HepG2 (cell line): Measurements from ENCODE around the gene CAMTA1. TPM values are rescaled to one million over a fixed set of nuclear protein-coding genes. Genes with fewer than 3 reads are reported as not detected.

Experiments used
- ATAC-seq: fragments of 200-7000 bp; cut with Tn5 transposase; 3 replicates; pipeline ENCODE4 v1.9.1; 2020; ENCODE audit warnings: mild to moderate bottlenecking, moderate library complexity
- BruUV-seq: library from RNA; stranded (reverse); fragments of 400-500 nt; replicated peaks from 2 replicates; lab custom pipeline; 2021; lab: Mats Ljungman, UMichigan
- CTCF ChIA-PET: fragments of 300-600 bp; formaldehyde crosslinking; extraction: SDS; loops from one replicate; lab custom pipeline; 2021; ENCODE audit warnings: low total read pairs, inconsistent platforms, low intra/inter-chr PET ratio; lab: Yijun Ruan, JAX
- POLR2A ChIA-PET: fragments of 350-600 bp; sonication (Branson Sonifier 250); formaldehyde crosslinking; loops from one replicate; lab custom pipeline; 2020; ENCODE audit warnings: antibody characterized with exemption, inconsistent platforms; lab: Yijun Ruan, JAX
- DNase-seq: peaks from one replicate; pipeline ENCODE4 v3.0.0-alpha.2; 2015; ENCODE audit warnings: low spot score
- FAIRE-seq: peaks from 3 replicates; lab custom pipeline; 2011; peaks lifted over from hg19 to GRCh38; lab: Jason Lieb, UNC
- H2AFZ ChIP-seq: one replicate; pipeline ENCODE4 v1.6.1; 2011; ENCODE audit warnings: low read length, inconsistent platforms
- H3K27ac ChIP-seq: fragments of 300-600 bp; 3 replicates; pipeline ENCODE4 v1.8.0; 2011; ENCODE audit warnings: mixed run types, mild to moderate bottlenecking, mixed read lengths, low read length, inconsistent platforms; ENCODE audit not compliant: insufficient read depth; ENCODE audit errors: extremely low read length
- H3K27me3 ChIP-seq, 2 experiments: fragments of 200-600 bp in 1 of 2; 2 replicates in 1 of 2; 3 replicates in 1 of 2; pipeline versions ENCODE4 v1.6.0 to v1.8.0; 2011; ENCODE audit warnings: low read length in 2 of 2, mild to moderate bottlenecking in 2 of 2, moderate library complexity in 2 of 2, inconsistent platforms in 1 of 2; ENCODE audit not compliant: insufficient read depth in 2 of 2, control insufficient read depth in 1 of 2
- H3K36me3 ChIP-seq, 2 experiments: fragments of 200-600 bp in 1 of 2; replicated peaks in 1 of 2; 2 replicates in 1 of 2; 3 replicates in 1 of 2; pipeline versions ENCODE4 v1.5.1 to v1.8.0; 2011; ENCODE audit warnings: low read length in 2 of 2, inconsistent platforms in 1 of 2; ENCODE audit not compliant: insufficient read depth in 2 of 2, control insufficient read depth in 1 of 2
- H3K4me1 ChIP-seq: 2 replicates; pipeline ENCODE4 v1.5.1; 2012; ENCODE audit warnings: low read length, inconsistent platforms; ENCODE audit not compliant: insufficient read depth
- H3K4me2 ChIP-seq: 2 replicates; pipeline ENCODE4 v1.6.0; 2011; ENCODE audit warnings: low read depth, low read length, inconsistent platforms
- H3K4me3 ChIP-seq, 3 experiments: fragments of 200-600 bp in 1 of 3; sonication (generic), shearing (Covaris generic) in 1 of 3; replicated peaks in 1 of 3; 2 replicates each; pipeline ENCODE4 v1.5.1; 2011 to 2016; ENCODE audit warnings: low read length in 3 of 3, inconsistent platforms in 2 of 3, low read depth in 2 of 3, mild to moderate bottlenecking in 2 of 3, control low read depth in 1 of 3, mixed read lengths in 1 of 3; ENCODE audit not compliant: insufficient read depth in 1 of 3
- H3K79me2 ChIP-seq: one replicate; pipeline ENCODE4 v1.6.1; 2011; ENCODE audit warnings: low read length, inconsistent platforms; ENCODE audit not compliant: insufficient read depth
- H3K9ac ChIP-seq: 2 replicates; pipeline ENCODE4 v1.6.0; 2011; ENCODE audit warnings: mild to moderate bottlenecking, low read depth, low read length, inconsistent platforms; ENCODE audit not compliant: insufficient read depth
- H3K9me3 ChIP-seq: 2 replicates; pipeline ENCODE4 v1.5.1; 2012; ENCODE audit warnings: mild to moderate bottlenecking, low read length
- H4K20me1 ChIP-seq: 2 replicates; pipeline ENCODE4 v1.6.0; 2011; ENCODE audit warnings: inconsistent platforms, mild to moderate bottlenecking, low read length, moderate library complexity; ENCODE audit not compliant: insufficient read depth
- AKAP8 ChIP-seq: sonication (generic); formaldehyde crosslinking; IDR thresholded peaks from 2 replicates; pipeline ENCODE4 v1.5.1; 2020; ENCODE audit warnings: mild to moderate bottlenecking, missing genetic modification reagents
- CCAR2 ChIP-seq: fragments of 200-400 bp; formaldehyde crosslinking; optimal IDR thresholded peaks from 2 replicates; pipeline ENCODE3; 2018; ENCODE audit warnings: low read depth, mild to moderate bottlenecking, low read length, moderate library complexity
- IRF2 ChIP-seq: IDR thresholded peaks from 2 replicates; pipeline ENCODE4 v1.6.1; 2018; ENCODE audit warnings: missing genetic modification reagents, missing compliant biosample characterization
- MEF2D ChIP-seq: sonication (generic); formaldehyde crosslinking; IDR thresholded peaks from 2 replicates; pipeline ENCODE4 v1.5.1; 2020; ENCODE audit warnings: mild to moderate bottlenecking, missing genetic modification reagents
- MLXIP ChIP-seq: sonication (generic); formaldehyde crosslinking; IDR thresholded peaks from 2 replicates; pipeline ENCODE4 v1.9.0; 2021; ENCODE audit warnings: missing genetic modification reagents, borderline replicate concordance
- NFE2L1 ChIP-seq: sonication (generic); formaldehyde crosslinking; IDR thresholded peaks from 2 replicates; pipeline ENCODE4 v1.4.0; 2020; ENCODE audit warnings: missing genetic modification reagents, mild to moderate bottlenecking, borderline replicate concordance
- PHF21A ChIP-seq: sonication (generic); formaldehyde crosslinking; IDR thresholded peaks from 2 replicates; pipeline ENCODE4 v1.5.0; 2020; ENCODE audit warnings: mild to moderate bottlenecking, missing genetic modification reagents
- RELA ChIP-seq: sonication (generic); formaldehyde crosslinking; IDR thresholded peaks from 2 replicates; pipeline ENCODE4 v1.4.0; 2020; ENCODE audit warnings: missing genetic modification reagents
- RFX5 ChIP-seq: IDR thresholded peaks from 2 replicates; pipeline ENCODE4 v1.6.1; 2011; ENCODE audit warnings: low read depth, low read length, improper control_type of control experiment
- RFXAP ChIP-seq: sonication (generic); formaldehyde crosslinking; IDR thresholded peaks from 2 replicates; pipeline ENCODE4 v1.4.0; 2020; ENCODE audit warnings: missing genetic modification reagents, borderline replicate concordance
- SAP130 ChIP-seq: IDR thresholded peaks from 2 replicates; pipeline ENCODE4 v1.6.1; 2016; ENCODE audit warnings: low read depth
- ZNF235 ChIP-seq: sonication (generic); formaldehyde crosslinking; IDR thresholded peaks from 2 replicates; pipeline ENCODE4 v1.8.1; 2023; ENCODE audit warnings: mild to moderate bottlenecking, missing genetic modification reagents, borderline replicate concordance
- ZNF556 ChIP-seq: sonication (generic); formaldehyde crosslinking; IDR thresholded peaks from 2 replicates; pipeline ENCODE4 v1.4.0; 2020; ENCODE audit warnings: mild to moderate bottlenecking, missing genetic modification reagents, borderline replicate concordance
- ZNF589 ChIP-seq: sonication (generic); formaldehyde crosslinking; conservative IDR thresholded peaks from 2 replicates; pipeline ENCODE4 v1.8.0; 2022; ENCODE audit warnings: mild to moderate bottlenecking, moderate library complexity, missing genetic modification reagents
- ZNF615 ChIP-seq: sonication (generic); formaldehyde crosslinking; IDR thresholded peaks from 2 replicates; pipeline ENCODE4 v1.5.0; 2020; ENCODE audit warnings: mild to moderate bottlenecking, missing genetic modification reagents, borderline replicate concordance
- WGBS: methylation state at CpG from one replicate; pipeline ENCODE4 v1.1.6; 2017; ENCODE audit warnings: low lambda C conversion rate; 5-methylcytosine and 5-hydroxymethylcytosine counted together
- in situ Hi-C: cut with HindIII; loops from 2 replicates; pipeline ENCODE4 v1.10.0; 2017; ENCODE audit warnings: low pct_unique_long_range_greater_than_20kb; ENCODE audit not compliant: extremely low pct_ligation_motif_present
- intact Hi-C: fragments of 100-400 bp; cut with micrococcal nuclease; formaldehyde crosslinking; loops from one replicate; pipeline ENCODE4 v1.10.0; 2022; ENCODE audit not compliant: unreplicated experiment
- polyA plus RNA-seq, 8 experiments: library from polyadenylated mRNA; depleted of rRNA in 3 of 8; stranded (reverse) in 7 of 8; unstranded in 1 of 8; fragments of >200 nt; fragmentation: Illumina TruSeq in 4 of 8; extraction: Trizol in 4 of 8; gene quantifications; 2 replicates each; pipeline versions ENCODE4 v1.2.1 to v1.2.3, GENCODE V29; 2011 to 2016; ENCODE audit warnings: low read depth in 4 of 8, missing spikeins in 1 of 8, mixed read lengths in 1 of 8; ENCODE audit not compliant: insufficient read depth in 1 of 8
- total RNA-seq, 5 experiments: library from RNA; depleted of rRNA; stranded (reverse); fragments of >200 nt; fragmentation: Illumina TruSeq; extraction: Trizol; gene quantifications; 2 replicates each; pipeline ENCODE4 v1.2.3, GENCODE V29; 2016; ENCODE audit warnings: low read depth in 1 of 5
- TF ChIP-seq, protein P1 (sequence below): sonication (generic); formaldehyde crosslinking; IDR thresholded peaks from 2 replicates; pipeline ENCODE4 v1.4.0; 2020; ENCODE audit warnings: mild to moderate bottlenecking, missing genetic modification reagents

Gene CAMTA1
- total and polyA plus RNA-seq, 2 of the 13 experiments (the other 11 are each of a cell fraction or from before 2014, with no cell fraction given): 25.0 to 36.4 TPM

- ATAC-seq: no peak
- FAIRE-seq: no peak
- intact Hi-C loops: no loop called here
- H4K20me1 ChIP-seq: no peaks in the 10 kb centered on the region
- H3K79me2 ChIP-seq: no peaks in the 10 kb centered on the region
- no peaks in the 10 kb centered on the region for H3K9me3 ChIP-seq
- WGBS: 69% methylated on average over 9 of the region's 11 CpGs
- H3K4me1 ChIP-seq: no peaks in the 10 kb centered on the region
- no peak overlapping the region for H3K4me2 ChIP-seq
- H2AFZ ChIP-seq: no peak overlapping the region
- peaks cover 8 to 42% of the 10 kb centered on the region in 2 experiments; a peak in 4 of 5 replicates for H3K27me3 ChIP-seq
- DNase-seq: no peak
- no peaks in the 10 kb centered on the region for H3K36me3 ChIP-seq
- no peak overlapping the region for H3K9ac ChIP-seq
- BruUV-seq: no TSS peak
- POLR2A ChIA-PET: no interaction called here
- in situ Hi-C loops: no loop called here
- H3K4me3 ChIP-seq: no peak overlapping the region
- CTCF ChIA-PET: no interaction called here
- no peak overlapping the region for H3K27ac ChIP-seq
- TF ChIP-seq, protein P1, sequence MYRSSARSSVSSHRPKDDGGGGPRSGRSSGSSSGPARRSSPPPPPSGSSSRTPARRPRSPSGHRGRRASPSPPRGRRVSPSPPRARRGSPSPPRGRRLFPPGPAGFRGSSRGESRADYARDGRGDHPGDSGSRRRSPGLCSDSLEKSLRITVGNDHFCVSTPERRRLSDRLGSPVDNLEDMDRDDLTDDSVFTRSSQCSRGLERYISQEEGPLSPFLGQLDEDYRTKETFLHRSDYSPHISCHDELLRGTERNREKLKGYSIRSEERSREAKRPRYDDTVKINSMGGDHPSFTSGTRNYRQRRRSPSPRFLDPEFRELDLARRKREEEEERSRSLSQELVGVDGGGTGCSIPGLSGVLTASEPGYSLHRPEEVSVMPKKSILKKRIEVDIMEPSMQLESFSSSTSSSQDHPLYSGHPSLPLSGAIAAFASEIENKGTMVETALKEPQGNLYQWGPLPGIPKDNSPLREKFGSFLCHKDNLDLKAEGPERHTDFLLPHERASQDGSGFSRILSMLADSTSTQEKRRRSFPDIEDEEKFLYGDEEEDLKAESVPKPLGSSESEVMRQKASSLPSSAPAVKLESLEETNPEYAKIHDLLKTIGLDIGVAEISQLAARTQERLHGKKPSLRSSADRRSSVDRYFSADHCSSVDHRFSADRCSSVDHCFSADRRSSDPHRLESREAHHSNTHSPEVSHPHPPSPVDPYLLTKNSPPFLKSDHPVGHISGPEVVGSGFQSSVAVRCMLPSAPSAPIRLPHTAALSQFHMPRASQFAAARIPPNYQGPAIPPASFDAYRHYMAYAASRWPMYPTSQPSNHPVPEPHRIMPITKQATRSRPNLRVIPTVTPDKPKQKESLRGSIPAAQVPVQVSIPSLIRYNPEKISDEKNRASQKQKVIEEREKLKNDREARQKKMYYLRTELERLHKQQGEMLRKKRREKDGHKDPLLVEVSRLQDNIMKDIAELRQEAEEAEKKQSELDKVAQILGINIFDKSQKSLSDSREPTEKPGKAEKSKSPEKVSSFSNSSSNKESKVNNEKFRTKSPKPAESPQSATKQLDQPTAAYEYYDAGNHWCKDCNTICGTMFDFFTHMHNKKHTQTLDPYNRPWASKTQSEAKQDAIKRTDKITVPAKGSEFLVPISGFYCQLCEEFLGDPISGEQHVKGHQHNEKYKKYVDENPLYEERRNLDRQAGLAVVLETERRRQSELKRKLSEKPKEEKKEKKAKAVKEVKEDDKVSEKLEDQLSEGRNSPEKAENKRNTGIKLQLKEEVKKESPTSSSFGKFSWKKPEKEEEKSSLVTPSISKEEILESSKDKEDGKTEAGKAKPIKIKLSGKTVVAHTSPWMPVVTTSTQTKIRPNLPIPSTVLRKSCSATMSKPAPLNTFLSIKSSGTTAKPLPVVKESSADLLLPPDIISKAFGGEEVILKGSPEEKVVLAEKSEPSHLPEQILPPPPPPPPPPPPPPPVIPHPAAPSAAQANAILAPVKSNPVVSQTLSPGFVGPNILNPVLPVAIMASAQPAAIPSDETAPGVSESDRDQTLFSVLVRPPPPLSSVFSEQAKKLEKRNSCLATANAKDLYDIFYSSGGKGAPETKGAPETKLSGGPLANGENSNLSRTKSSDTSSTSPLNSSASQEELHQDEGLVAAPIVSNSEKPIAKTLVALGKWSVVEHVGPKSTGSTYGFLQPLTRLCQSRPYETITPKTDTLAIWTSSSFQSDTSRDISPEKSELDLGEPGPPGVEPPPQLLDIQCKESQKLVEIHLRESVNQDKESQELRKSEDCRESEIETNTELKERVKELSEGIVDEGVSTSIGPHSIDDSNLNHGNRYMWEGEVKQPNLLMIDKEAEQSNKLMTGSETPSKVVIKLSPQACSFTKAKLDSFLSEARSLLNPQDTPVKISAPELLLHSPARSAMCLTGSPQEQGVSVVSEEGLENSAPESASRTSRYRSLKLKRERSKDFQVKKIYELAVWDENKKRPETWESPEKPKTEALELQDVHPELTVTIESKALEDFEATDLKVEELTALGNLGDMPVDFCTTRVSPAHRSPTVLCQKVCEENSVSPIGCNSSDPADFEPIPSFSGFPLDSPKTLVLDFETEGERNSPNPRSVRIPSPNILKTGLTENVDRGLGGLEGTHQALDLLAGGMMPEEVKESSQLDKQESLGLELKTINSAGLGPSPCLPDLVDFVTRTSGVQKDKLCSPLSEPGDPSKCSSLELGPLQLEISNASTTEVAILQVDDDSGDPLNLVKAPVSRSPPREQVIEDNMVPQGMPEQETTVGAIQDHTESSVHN: no peak
- no peak for TF ChIP-seq NFE2L1 (CRISPR knock-in tag)
- TF ChIP-seq CCAR2: no peak
- TF ChIP-seq PHF21A (CRISPR knock-in tag): no peak
- TF ChIP-seq ZNF235: no peak
- no peak for TF ChIP-seq ZNF589 (CRISPR knock-in tag)
- no peak for TF ChIP-seq MLXIP (CRISPR knock-in tag)
- no peak for TF ChIP-seq SAP130 (CRISPR knock-in tag)
- no peak for TF ChIP-seq RFX5
- no peak for TF ChIP-seq ZNF615
- no peak for TF ChIP-seq RFXAP (CRISPR knock-in tag)
- TF ChIP-seq MEF2D (CRISPR knock-in tag): no peak
- no peak for TF ChIP-seq AKAP8 (CRISPR knock-in tag)
- no peak for TF ChIP-seq ZNF556
- TF ChIP-seq RELA (CRISPR knock-in tag): no peak
- no peak for TF ChIP-seq IRF2
Measured at GRCh38 chr1:7459914-7460313, 674.7 kb downstream of the CAMTA1 start.
